ENCODE measurements around the gene ZBTB46.

The ZBTB46 gene

GRCh38 chr20:63814891-63815614, 16.0 kb downstream of the ZBTB46 start:
- Histone ChIP-seq H3K4me3 (IDR thresholded peaks at IDR 0.05; ENCODE audit: insufficient read depth, low read depth, low read length) (no peak overlapping the region), H3K4me2 (no peak overlapping the region), H4K20me1 (ENCODE audit: insufficient read depth) (no peaks in the 10 kb centered on the region), H2AFZ (ENCODE audit: low read depth) (no peak overlapping the region), H3K79me2 (ENCODE audit: insufficient read depth, low read depth) (no peaks in the 10 kb centered on the region), H3K27ac (no peak overlapping the region), H3K4me1 (ENCODE audit: low read depth, poor library complexity, severe bottlenecking) (no peaks in the 10 kb centered on the region), H3K36me3 (ENCODE audit: insufficient read depth) (no peaks in the 10 kb centered on the region), H3K27me3 (ENCODE audit: insufficient read depth, low read depth) (peaks cover 72% of the 10 kb centered on the region), H3K9ac (no peak overlapping the region)
- TF ChIP-seq CTCF (conservative IDR thresholded peaks at IDR 0.05; ENCODE audit: low read depth, low read length), result no peak

- no peaks in the 10 kb centered on the region for H3K4me1 ChIP-seq (ENCODE audit: low read depth, poor library complexity, severe bottlenecking)
- H3K4me3 ChIP-seq (IDR thresholded peaks at IDR 0.05; ENCODE audit: insufficient read depth, low read depth, low read length), result no peak overlapping the region
- no peaks in the 10 kb centered on the region for H3K79me2 ChIP-seq (ENCODE audit: insufficient read depth, low read depth)
- no peak for TF ChIP-seq CTCF (conservative IDR thresholded peaks at IDR 0.05; ENCODE audit: low read depth, low read length)
- no peak overlapping the region for H3K4me2 ChIP-seq
- H3K36me3 ChIP-seq (ENCODE audit: insufficient read depth), result no peaks in the 10 kb centered on the region
- no peak overlapping the region for H3K9ac ChIP-seq
- peaks cover 54% of the 10 kb centered on the region for H3K27me3 ChIP-seq (ENCODE audit: insufficient read depth, low read depth)
- no peak overlapping the region for H2AFZ ChIP-seq (ENCODE audit: low read depth)
- H3K27ac ChIP-seq, result no peak overlapping the region
- no peaks in the 10 kb centered on the region for H4K20me1 ChIP-seq (ENCODE audit: insufficient read depth)
Observed at GRCh38 chr20:63811491-63811875, 19.6 kb downstream of the ZBTB46 start.

- Histone ChIP-seq H4K20me1 (ENCODE audit: insufficient read depth) (no peaks in the 10 kb centered on the region), H3K27ac (no peak overlapping the region), H2AFZ (ENCODE audit: low read depth) (no peak overlapping the region), H3K27me3 (ENCODE audit: insufficient read depth, low read depth) (peaks cover 60% of the 10 kb centered on the region), H3K4me2 (no peak overlapping the region), H3K79me2 (ENCODE audit: insufficient read depth, low read depth) (no peaks in the 10 kb centered on the region), H3K4me3 (IDR thresholded peaks at IDR 0.05; ENCODE audit: insufficient read depth, low read depth, low read length) (no peak overlapping the region), H3K36me3 (ENCODE audit: insufficient read depth) (no peaks in the 10 kb centered on the region), H3K4me1 (ENCODE audit: low read depth, poor library complexity, severe bottlenecking) (peaks cover under 1% of the 10 kb centered on the region), H3K9ac (no peak overlapping the region)
- TF ChIP-seq CTCF (conservative IDR thresholded peaks at IDR 0.05; ENCODE audit: low read depth, low read length), result no peak
Observed at GRCh38 chr20:63810730-63811490, 20.2 kb downstream of the ZBTB46 start.

GRCh38 chr20:63809856-63810255, 21.2 kb downstream of the ZBTB46 start:
- Histone ChIP-seq H3K27me3 (ENCODE audit: insufficient read depth, low read depth) (peaks cover 70% of the 10 kb centered on the region), H3K36me3 (ENCODE audit: insufficient read depth) (no peaks in the 10 kb centered on the region), H3K9ac (no peak overlapping the region), H4K20me1 (ENCODE audit: insufficient read depth) (no peaks in the 10 kb centered on the region), H2AFZ (ENCODE audit: low read depth) (no peak overlapping the region), H3K4me3 (IDR thresholded peaks at IDR 0.05; ENCODE audit: insufficient read depth, low read depth, low read length) (no peak overlapping the region), H3K4me2 (no peak overlapping the region), H3K4me1 (ENCODE audit: low read depth, poor library complexity, severe bottlenecking) (peaks cover 7% of the 10 kb centered on the region), H3K79me2 (ENCODE audit: insufficient read depth, low read depth) (no peaks in the 10 kb centered on the region), H3K27ac (no peak overlapping the region)
- no peak for TF ChIP-seq CTCF (conservative IDR thresholded peaks at IDR 0.05; ENCODE audit: low read depth, low read length)

Data from KMS-11 (cell line).